D721Med (cell line): ENCODE data around the gene ATXN7L1.
A peak's percentile ranks its signal among the peaks of the same experiment; 100 is the strongest.

Experiments
- DNase-seq: peaks from one replicate; pipeline ENCODE4 v3.0.0; 2011; ENCODE audit warnings: low spot score; ENCODE audit not compliant: insufficient read length
- FAIRE-seq: peaks from 2 replicates; lab custom pipeline; 2011; peaks lifted over from hg19 to GRCh38; lab: Jason Lieb, UNC
- TF ChIP-seq, protein P1 (sequence below): IDR thresholded peaks from 2 replicates; pipeline ENCODE4 v1.5.1; 2012; ENCODE audit warnings: mild to moderate bottlenecking, control low read depth; ENCODE audit not compliant: insufficient read depth; ENCODE audit errors: missing control alignments

Gene ATXN7L1

DNA sequence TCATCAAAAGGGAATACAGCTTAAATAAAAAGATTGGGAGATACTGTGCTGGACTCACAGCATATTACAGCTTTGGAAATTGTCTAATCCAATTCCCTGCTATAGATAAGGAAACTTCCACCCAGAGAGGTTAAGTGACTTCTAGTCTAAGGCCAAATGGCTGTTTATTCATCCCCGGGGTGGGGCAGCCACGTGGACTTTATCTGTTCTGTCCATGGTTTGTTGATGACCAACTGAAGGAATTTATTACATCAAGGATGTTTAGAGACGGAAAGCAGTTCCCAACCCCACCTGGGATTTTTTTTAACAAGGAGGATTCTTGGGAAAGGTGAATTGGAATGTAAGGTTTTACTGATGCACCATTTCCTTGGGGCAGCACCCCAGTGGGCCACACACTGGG, 88.6 kb downstream of the ATXN7L1 start:
- TF ChIP-seq, protein P1, sequence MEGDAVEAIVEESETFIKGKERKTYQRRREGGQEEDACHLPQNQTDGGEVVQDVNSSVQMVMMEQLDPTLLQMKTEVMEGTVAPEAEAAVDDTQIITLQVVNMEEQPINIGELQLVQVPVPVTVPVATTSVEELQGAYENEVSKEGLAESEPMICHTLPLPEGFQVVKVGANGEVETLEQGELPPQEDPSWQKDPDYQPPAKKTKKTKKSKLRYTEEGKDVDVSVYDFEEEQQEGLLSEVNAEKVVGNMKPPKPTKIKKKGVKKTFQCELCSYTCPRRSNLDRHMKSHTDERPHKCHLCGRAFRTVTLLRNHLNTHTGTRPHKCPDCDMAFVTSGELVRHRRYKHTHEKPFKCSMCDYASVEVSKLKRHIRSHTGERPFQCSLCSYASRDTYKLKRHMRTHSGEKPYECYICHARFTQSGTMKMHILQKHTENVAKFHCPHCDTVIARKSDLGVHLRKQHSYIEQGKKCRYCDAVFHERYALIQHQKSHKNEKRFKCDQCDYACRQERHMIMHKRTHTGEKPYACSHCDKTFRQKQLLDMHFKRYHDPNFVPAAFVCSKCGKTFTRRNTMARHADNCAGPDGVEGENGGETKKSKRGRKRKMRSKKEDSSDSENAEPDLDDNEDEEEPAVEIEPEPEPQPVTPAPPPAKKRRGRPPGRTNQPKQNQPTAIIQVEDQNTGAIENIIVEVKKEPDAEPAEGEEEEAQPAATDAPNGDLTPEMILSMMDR, result no peak
- no peak for FAIRE-seq
- DNase-seq, result no peak

DNA sequence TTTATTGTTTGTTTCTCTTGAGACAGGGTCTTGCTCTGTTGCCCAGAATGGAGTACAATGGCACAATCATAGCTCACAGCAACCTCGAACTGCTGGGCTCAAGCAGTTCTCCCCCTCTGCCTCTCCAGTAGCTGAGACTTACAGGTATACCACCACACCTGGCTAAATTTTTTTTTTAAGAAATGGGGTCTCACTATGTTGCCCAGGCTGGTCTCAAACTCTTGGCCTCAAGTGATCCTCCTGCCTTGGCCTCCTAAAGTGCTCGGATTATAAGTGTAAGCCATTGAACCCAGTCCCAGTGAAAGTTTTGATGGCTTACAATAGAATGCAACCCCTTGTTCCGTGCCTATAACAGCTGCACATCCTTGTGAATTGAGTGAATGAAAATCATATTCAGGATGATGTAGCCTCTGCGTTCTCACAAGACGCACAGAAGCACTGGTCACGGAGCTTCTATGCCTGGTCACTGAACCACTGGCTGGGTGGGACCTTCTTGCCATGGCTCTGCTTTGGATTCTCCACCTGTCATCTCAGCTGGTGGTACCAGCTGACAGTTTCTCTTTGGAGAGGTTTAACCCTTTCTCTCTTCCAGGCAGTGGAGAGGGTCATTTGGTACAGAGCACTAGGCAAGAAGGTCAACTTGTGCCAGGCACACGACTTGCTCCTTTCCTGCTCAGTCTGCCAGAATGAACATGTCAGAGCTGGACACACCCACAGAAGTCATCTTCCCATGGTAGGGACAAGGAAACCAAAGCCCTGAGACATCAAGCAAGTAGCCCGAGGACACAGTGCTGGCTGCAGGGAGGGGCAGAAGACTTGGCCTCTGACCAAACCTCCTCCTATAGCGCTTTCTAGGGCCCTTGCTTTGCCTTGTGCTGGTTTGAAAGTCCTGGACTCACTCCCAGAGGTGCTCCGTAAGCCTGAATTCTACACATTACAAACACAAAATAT, 89.6 kb downstream of the ATXN7L1 start:
- FAIRE-seq (no peak), DNase-seq (no peak)
- TF ChIP-seq, protein P1, result no peak

DNA sequence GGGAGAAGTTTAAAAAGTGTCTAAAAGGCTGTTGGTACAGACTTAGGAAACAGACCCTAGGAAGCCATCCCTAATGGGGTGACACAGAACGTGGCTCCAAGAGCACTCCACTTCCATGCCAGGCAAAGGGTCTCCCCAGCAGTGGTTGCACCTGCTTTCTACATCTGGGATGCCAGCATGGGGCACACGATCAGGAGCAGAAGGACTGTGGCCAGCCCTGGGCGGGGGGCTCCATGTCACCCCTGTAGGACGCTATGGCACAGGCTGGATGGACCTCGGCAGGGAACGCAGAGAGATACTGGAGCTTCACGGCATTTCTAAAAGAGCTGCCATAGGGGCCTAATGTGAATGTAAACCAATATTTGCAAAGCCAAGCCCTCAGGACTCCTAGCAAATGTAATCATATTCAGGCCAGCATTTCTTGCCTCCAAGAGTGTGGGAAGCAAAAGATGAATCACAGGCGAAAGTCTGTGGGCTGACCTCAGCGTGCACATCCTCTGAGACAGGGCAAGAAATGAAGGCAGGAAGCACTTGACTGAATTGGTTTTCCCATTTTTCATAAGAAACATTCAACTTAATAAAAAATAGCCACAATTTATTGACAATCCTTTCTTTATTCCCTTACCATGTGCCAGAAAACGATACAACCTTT, 93.9 kb downstream of the ATXN7L1 start:
- DNase-seq (no peak), FAIRE-seq (no peak)

GRCh38 chr7:105779856-105780780, 96.3 kb downstream of the ATXN7L1 start:
- FAIRE-seq (no peak), DNase-seq (peak; percentile 43)
- TF ChIP-seq, protein P1, result no peak

More for the DNA sequence above, 93.9 kb downstream of the ATXN7L1 start:
- TF ChIP-seq, protein P1, result no peak

DNA sequence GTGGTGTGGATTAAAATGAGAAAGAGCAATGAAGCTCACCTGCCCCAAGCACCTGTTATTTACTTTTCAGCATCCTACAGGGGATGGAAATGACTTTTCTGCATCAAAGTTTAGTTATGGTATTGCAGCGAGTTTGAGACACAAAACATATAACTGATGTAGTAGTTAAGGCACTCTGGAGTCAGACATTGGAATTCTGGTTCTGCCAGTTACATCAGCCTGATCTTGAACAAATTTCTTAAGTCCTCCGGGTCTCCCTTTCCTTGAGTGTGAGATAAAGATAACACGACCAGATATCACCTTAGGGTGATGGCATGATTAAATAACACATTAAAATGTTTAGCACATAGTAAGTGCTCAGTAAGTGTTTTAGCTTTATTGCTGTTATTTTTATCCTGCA, 97.4 kb downstream of the ATXN7L1 start:
- TF ChIP-seq, protein P1, result no peak
- DNase-seq (no peak), FAIRE-seq (no peak)

DNA sequence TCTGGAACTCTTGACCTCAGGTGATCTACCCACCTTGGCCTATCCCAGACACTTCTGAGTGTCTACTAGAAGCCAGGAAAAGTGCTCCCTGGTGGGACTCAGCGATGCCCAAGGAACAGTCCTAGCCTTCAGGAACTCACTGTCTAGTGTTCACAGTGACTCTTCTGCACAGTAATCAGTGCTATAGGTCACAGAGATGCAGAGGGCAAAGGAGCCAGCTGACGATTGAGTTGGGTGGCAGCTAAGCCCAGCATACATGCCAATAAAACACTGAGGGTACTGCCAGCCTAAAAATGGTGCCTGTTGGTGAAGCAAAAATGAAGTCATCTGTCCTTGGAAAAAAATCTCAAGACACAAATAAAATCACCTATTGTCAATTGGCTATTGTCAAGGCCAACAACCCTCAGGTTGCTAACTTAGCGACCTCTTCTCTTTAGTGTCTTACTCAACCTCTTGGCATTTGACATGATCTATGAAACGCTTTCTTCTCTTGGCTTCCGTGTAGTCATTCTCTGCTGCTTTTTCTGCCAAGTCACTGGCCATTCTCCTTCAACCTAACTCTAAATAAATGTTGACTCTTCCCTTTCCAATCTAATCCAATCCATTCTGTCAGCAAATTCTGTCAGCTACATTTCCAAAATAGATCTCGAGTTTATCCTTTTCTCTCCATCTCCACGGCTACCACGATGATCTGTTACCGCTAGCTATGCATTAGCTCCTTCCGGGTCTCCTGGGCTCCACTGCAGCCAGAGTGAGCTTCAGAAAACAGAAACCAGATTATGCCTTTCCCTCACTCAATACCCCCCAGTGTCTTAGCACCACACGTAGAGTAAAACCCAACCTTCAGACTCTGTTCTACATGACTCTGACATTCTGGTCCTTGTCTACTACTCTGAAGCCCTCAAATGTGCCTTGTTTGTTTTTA, 99.2 kb downstream of the ATXN7L1 start:
- TF ChIP-seq, protein P1, result no peak
- FAIRE-seq (no peak), DNase-seq (no peak)
